Measurements from ENCODE around the gene TGFBR1.
A peak's percentile ranks its signal among the peaks of the same experiment; 100 is the strongest.

TGFBR1 gene

DNA sequence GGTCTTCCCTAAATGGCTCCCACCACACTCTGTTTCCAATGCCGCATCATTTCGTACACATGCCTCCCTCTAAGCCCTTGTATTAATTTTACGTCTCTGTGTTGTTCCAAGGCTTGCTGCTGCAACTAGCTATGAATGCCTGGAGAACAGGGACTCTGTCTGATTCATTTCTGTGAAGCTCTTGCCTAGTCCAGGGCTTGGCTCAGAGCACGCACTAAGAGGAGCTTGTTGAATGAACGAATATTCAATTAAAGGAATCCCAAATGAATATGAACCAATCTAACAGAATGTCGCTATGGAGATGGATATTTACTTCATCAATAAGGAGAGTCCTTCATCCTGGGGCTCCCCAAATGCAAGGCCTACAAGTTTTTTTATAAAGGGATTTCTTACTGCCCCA, 55.3 kb downstream of the TGFBR1 start:
- TF ChIP-seq ZFX (IDR thresholded peaks at IDR 0.05; ENCODE audit: borderline replicate concordance) = no peak
- TF ChIP-seq, protein P1, sequence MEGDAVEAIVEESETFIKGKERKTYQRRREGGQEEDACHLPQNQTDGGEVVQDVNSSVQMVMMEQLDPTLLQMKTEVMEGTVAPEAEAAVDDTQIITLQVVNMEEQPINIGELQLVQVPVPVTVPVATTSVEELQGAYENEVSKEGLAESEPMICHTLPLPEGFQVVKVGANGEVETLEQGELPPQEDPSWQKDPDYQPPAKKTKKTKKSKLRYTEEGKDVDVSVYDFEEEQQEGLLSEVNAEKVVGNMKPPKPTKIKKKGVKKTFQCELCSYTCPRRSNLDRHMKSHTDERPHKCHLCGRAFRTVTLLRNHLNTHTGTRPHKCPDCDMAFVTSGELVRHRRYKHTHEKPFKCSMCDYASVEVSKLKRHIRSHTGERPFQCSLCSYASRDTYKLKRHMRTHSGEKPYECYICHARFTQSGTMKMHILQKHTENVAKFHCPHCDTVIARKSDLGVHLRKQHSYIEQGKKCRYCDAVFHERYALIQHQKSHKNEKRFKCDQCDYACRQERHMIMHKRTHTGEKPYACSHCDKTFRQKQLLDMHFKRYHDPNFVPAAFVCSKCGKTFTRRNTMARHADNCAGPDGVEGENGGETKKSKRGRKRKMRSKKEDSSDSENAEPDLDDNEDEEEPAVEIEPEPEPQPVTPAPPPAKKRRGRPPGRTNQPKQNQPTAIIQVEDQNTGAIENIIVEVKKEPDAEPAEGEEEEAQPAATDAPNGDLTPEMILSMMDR (IDR thresholded peaks at IDR 0.05) = no peak
- H3K27ac ChIP-seq = no peak overlapping the region

DNA sequence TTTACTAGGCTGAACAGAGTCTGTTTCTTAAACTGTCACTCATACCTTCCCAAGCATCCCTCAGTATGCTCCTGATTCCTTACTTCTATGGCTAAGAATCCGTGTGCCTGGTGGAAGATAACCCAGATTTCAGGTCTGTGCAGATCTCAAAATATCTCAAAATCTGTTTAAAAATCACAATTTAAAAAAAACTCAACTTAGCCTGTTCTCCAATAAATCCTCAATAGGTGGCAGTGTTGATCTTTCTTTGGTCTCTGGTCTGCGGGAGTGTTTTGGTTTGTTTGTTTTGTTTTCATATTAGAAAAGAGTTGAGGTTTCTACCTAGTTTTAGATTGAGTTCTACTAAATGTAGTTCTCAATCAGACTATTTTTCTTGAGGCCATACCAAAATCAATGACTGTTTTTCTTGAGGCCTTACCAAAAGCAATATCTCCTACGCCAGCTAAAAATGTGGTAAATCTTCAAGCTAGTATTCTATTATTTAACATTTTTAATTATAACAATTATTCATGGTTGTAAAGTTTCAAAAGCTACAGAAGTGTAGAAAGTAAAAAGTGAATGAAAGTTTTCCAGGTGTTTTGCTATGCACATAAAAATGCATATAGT, 57.9 kb downstream of the TGFBR1 start:
- no peak overlapping the region for H3K27ac ChIP-seq
- no peak for TF ChIP-seq ZFX (IDR thresholded peaks at IDR 0.05; ENCODE audit: borderline replicate concordance)
- TF ChIP-seq, protein P1 (IDR thresholded peaks at IDR 0.05) = peak; percentile 73

DNA sequence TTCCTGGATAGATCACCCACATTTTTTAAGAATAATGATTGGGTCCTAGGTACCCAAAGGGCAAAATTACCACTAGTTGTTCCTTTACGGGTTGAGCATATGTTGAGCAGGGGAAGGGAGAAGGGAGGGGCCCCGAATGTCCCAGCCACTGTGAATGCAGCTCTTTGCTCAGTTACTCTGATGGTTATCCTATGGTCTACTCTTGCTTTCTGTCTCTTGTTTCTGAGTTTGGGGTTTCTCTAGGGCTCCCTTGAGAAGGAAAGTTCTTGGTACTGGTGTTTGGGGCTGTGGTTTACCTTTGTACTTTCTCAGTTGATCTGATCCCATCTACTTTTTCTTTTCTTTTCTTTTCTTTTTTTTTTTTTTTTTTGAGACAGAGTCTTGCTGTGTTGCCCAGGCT, 61.2 kb downstream of the TGFBR1 start:
- H3K27ac ChIP-seq = no peak overlapping the region
- no peak for TF ChIP-seq ZFX (IDR thresholded peaks at IDR 0.05; ENCODE audit: borderline replicate concordance)
- TF ChIP-seq, protein P1 (IDR thresholded peaks at IDR 0.05) = no peak

DNA sequence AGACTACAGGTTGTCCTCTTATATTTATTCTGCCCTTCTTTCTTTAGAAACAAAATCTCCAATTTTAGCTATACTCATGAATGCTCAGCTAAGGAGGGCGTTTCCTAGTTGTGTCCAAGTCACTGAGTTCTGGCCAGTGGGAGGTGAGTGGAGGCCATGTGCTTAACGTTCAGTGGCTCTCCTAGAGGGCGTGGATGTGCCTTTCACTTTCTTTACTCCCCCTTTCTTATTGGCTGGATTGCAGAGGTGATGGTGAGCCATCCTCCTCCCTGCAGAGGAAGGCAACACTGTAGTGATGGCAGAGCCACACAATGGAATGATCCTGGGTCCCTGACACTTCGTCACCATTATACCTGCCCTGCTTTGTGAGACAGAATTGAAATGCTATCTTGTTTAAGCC, 62.2 kb downstream of the TGFBR1 start:
- TF ChIP-seq, protein P1 (IDR thresholded peaks at IDR 0.05) = no peak
- no peak for TF ChIP-seq ZFX (IDR thresholded peaks at IDR 0.05; ENCODE audit: borderline replicate concordance)
- H3K27ac ChIP-seq = no peak overlapping the region

DNA sequence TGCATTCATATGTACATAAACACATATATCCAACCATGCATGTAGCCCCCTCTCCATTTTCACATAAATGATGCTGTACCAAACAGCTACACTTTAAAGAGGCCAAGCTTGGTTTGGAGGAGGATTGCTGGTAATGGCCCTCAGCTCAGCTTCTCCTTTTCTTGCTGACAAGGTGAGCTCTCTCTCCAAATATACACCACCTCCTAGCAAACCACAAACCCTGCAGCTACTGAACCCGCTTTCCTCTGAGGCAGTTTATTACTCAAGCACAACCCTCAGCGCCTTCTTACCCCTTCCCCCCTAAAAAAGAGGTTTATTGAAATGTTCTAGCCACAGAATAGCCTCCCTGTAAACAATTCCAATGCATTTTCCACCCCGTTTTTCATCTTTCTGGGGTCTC, 62.8 kb downstream of the TGFBR1 start:
- H3K27ac ChIP-seq = no peak overlapping the region
- TF ChIP-seq, protein P1 (IDR thresholded peaks at IDR 0.05) = no peak
- no peak for TF ChIP-seq ZFX (IDR thresholded peaks at IDR 0.05; ENCODE audit: borderline replicate concordance)

DNA sequence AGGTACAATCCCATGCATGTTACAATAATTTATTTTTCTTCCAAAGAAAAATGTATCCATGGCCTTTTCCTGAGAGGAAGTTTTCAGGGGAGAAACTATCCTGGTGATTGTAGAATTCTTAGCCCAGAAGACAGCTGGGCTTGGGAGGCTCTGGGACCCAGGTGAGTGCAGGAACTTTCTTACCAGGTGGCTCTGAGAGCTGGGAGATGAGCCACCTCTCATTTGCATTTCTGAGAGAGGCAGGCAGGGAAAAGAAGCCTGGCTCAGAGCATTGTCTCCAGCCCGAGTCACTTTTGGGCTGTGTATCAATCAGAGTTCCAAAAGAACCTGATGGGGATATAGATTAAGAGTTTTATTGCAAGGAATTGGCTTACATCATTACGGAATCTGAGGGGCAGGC, 64.2 kb downstream of the TGFBR1 start:
- TF ChIP-seq ZFX (IDR thresholded peaks at IDR 0.05; ENCODE audit: borderline replicate concordance) = no peak
- TF ChIP-seq, protein P1 (IDR thresholded peaks at IDR 0.05) = no peak
- H3K27ac ChIP-seq = no peak overlapping the region

DNA sequence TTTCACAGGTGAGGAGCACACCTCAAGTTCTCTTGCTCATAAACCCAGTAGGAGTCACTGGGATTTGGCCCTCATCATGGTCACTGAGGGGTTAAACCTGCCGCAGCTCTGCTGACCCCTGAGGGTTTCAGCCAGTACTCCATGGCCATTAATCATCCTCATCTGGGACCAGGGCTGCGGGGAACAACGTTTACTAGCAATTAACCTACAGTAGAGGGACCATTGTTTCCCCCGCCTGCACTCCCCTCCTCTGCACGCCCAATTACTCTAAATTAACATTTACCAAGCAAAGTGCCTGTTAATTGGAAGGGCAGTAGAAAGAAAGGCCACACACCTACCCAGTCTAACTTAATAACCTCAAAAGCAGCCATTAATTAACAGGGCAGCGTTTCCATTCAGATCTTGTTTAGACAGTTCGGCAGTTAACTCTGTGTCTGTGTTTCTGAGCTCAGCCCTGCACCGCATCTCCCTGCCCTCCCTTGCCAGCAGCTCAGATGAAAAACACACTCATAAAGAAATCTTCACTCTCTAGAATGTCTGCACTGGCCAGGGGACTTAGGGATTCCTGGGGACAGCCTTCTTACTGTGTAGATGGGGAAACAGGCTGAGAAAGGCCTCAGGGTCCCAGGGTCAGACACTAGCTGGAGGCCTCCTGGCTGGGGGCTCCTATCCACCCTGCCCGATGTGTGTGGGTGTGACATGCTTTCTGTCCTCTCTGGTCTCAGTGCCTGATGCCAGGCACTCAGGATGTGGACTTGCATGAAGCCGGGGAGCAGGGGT, 65.3 kb downstream of the TGFBR1 start:
- TF ChIP-seq, protein P1 (IDR thresholded peaks at IDR 0.05) = no peak
- no peak for TF ChIP-seq ZFX (IDR thresholded peaks at IDR 0.05; ENCODE audit: borderline replicate concordance)
- H3K27ac ChIP-seq = no peak overlapping the region
